ENCODE measurements around the gene NKAIN2.

NKAIN2 gene

GRCh38 chr6:124659427-124659826, 855.8 kb downstream of the NKAIN2 start:
- ATAC-seq: no peak
- no peak for TF ChIP-seq ISL1 (CRISPR knock-in tag; IDR thresholded peaks at IDR 0.05)
- no peak for TF ChIP-seq PATZ1 (CRISPR knock-in tag; IDR thresholded peaks at IDR 0.05; ENCODE audit: borderline replicate concordance)
- TF ChIP-seq TCF4 (CRISPR knock-in tag; IDR thresholded peaks at IDR 0.05; ENCODE audit: borderline replicate concordance): no peak
- TF ChIP-seq ZNF70 (CRISPR knock-in tag; IDR thresholded peaks at IDR 0.05): no peak
- TF ChIP-seq ZNF8 (CRISPR knock-in tag; IDR thresholded peaks at IDR 0.05): no peak

- TF ChIP-seq ISL1 (CRISPR knock-in tag; IDR thresholded peaks at IDR 0.05) (no peak), PPARA (CRISPR knock-in tag; IDR thresholded peaks at IDR 0.05; ENCODE audit: borderline replicate concordance) (no peak), TOX (CRISPR knock-in tag; IDR thresholded peaks at IDR 0.05; ENCODE audit: borderline replicate concordance) (no peak), ZFP30 (CRISPR knock-in tag; IDR thresholded peaks at IDR 0.05) (no peak), RARB (CRISPR knock-in tag; IDR thresholded peaks at IDR 0.05) (no peak), ZFP3 (CRISPR knock-in tag; IDR thresholded peaks at IDR 0.05) (no peak), ARNTL (CRISPR knock-in tag; IDR thresholded peaks at IDR 0.05; ENCODE audit: borderline replicate concordance, low read depth) (no peak), BACH2 (CRISPR knock-in tag; IDR thresholded peaks at IDR 0.05; ENCODE audit: borderline replicate concordance) (no peak), GLIS3 (CRISPR knock-in tag; IDR thresholded peaks at IDR 0.05) (no peak), CSRNP3 (CRISPR knock-in tag; IDR thresholded peaks at IDR 0.05) (no peak), SNAI2 (CRISPR knock-in tag; IDR thresholded peaks at IDR 0.05) (no peak), CREB5 (CRISPR knock-in tag; IDR thresholded peaks at IDR 0.05; ENCODE audit: low read depth) (no peak), ZNF8 (CRISPR knock-in tag; IDR thresholded peaks at IDR 0.05) (no peak), TSHZ2 (CRISPR knock-in tag; IDR thresholded peaks at IDR 0.05) (no peak), TCF4 (CRISPR knock-in tag; IDR thresholded peaks at IDR 0.05; ENCODE audit: borderline replicate concordance) (no peak), PATZ1 (CRISPR knock-in tag; IDR thresholded peaks at IDR 0.05; ENCODE audit: borderline replicate concordance) (no peak), ZNF565 (CRISPR knock-in tag; conservative IDR thresholded peaks at IDR 0.05; ENCODE audit: low read depth) (no peak), ZC3H10 (CRISPR knock-in tag; IDR thresholded peaks at IDR 0.05) (no peak)
Measured at GRCh38 chr6:124660185-124660584, 856.5 kb downstream of the NKAIN2 start.

GRCh38 chr6:124661097-124661661, 857.5 kb downstream of the NKAIN2 start:
- no peak for ATAC-seq
- TF ChIP-seq BACH2 (CRISPR knock-in tag; IDR thresholded peaks at IDR 0.05; ENCODE audit: borderline replicate concordance): no peak
- no peak for TF ChIP-seq CSDC2 (CRISPR knock-in tag; IDR thresholded peaks at IDR 0.05)
- TF ChIP-seq PATZ1 (CRISPR knock-in tag; IDR thresholded peaks at IDR 0.05; ENCODE audit: borderline replicate concordance): no peak
- no peak for TF ChIP-seq OSR1 (CRISPR knock-in tag; IDR thresholded peaks at IDR 0.05)
- TF ChIP-seq TCF4 (CRISPR knock-in tag; IDR thresholded peaks at IDR 0.05; ENCODE audit: borderline replicate concordance): no peak
- no peak for TF ChIP-seq CSRNP3 (CRISPR knock-in tag; IDR thresholded peaks at IDR 0.05)
- TF ChIP-seq RARB (CRISPR knock-in tag; IDR thresholded peaks at IDR 0.05): no peak
- TF ChIP-seq ZNF565 (CRISPR knock-in tag; conservative IDR thresholded peaks at IDR 0.05; ENCODE audit: low read depth): no peak
- no peak for TF ChIP-seq POU6F1 (CRISPR knock-in tag; IDR thresholded peaks at IDR 0.05; ENCODE audit: borderline replicate concordance, low read depth)
- TF ChIP-seq TOX (CRISPR knock-in tag; IDR thresholded peaks at IDR 0.05; ENCODE audit: borderline replicate concordance): no peak

More at GRCh38 chr6:124660185-124660584, 856.5 kb downstream of the NKAIN2 start:
- ATAC-seq: no peak
